NCI-H2171 treated with DMSO at 0.1 percent for 48 hours (cell line): ENCODE results near the gene TMEM14A.
"Not testable (repeated sequence)": the region's sequence is repeated elsewhere in the genome, so short reads cannot be mapped to it uniquely, and the experiment has no call there.

ENCODE experiments used
- DNase-seq: peaks from one replicate; lab custom pipeline; 2025; lab: John Stamatoyannopoulos, UW

The TMEM14A gene

GRCh38 chr6:52697903-52698302, 27.0 kb downstream of the TMEM14A start:
- peak; percentile 3 for DNase-seq

- no peak for DNase-seq
Measured at GRCh38 chr6:52704060-52704459, 33.1 kb downstream of the TMEM14A start.

GRCh38 chr6:52704781-52705502, 34.0 kb downstream of the TMEM14A start:
- DNase-seq = not testable (repeated sequence)

- DNase-seq = no peak
Measured at GRCh38 chr6:52706001-52706400, 35.1 kb downstream of the TMEM14A start.

- no peak for DNase-seq
Measured at GRCh38 chr6:52707963-52708680, 37.2 kb downstream of the TMEM14A start.

GRCh38 chr6:52712136-52712535, 41.2 kb downstream of the TMEM14A start:
- DNase-seq = no peak

GRCh38 chr6:52714761-52715160, 43.8 kb downstream of the TMEM14A start:
- not testable (repeated sequence) for DNase-seq

GRCh38 chr6:52718550-52718949, 47.6 kb downstream of the TMEM14A start:
- DNase-seq = no peak

- no peak for DNase-seq
Measured at GRCh38 chr6:52720321-52720720, 49.4 kb downstream of the TMEM14A start.

GRCh38 chr6:52724042-52724405, 53.1 kb downstream of the TMEM14A start:
- no peak for DNase-seq

GRCh38 chr6:52724406-52725121, 53.7 kb downstream of the TMEM14A start:
- DNase-seq = peak; percentile 14

GRCh38 chr6:52725143-52725534, 54.2 kb downstream of the TMEM14A start:
- DNase-seq = no peak

- DNase-seq = no peak
Measured at GRCh38 chr6:52725535-52726192, 54.8 kb downstream of the TMEM14A start.

GRCh38 chr6:52726193-52726542, 55.3 kb downstream of the TMEM14A start:
- DNase-seq = no peak

- DNase-seq = no peak
Measured at GRCh38 chr6:52726741-52727535, 56.0 kb downstream of the TMEM14A start.

GRCh38 chr6:52727908-52728307, 57.0 kb downstream of the TMEM14A start:
- no peak for DNase-seq

- no peak for DNase-seq
Measured at GRCh38 chr6:52728394-52728793, 57.5 kb downstream of the TMEM14A start.

GRCh38 chr6:52729576-52729975, 58.7 kb downstream of the TMEM14A start:
- DNase-seq = no peak

- DNase-seq = no peak
Measured at GRCh38 chr6:52731719-52732118, 60.8 kb downstream of the TMEM14A start.

GRCh38 chr6:52733172-52733571, 62.3 kb downstream of the TMEM14A start:
- no peak for DNase-seq

GRCh38 chr6:52734072-52734471, 63.2 kb downstream of the TMEM14A start:
- no peak for DNase-seq

- no peak for DNase-seq
Measured at GRCh38 chr6:52735071-52735470, 64.2 kb downstream of the TMEM14A start.
